ENCODE results near the gene TIMM13.

The TIMM13 gene

GRCh38 chr19:2415973-2416319 lies 11.4 kb downstream of the TIMM13 start:
- no peak for TF ChIP-seq CTCF (IDR thresholded peaks at IDR 0.05; ENCODE audit: low read depth, low read length)
- no peak overlapping the region for H3K4me3 ChIP-seq (ENCODE audit: low read depth, low read length)

- no peak for TF ChIP-seq CTCF (IDR thresholded peaks at IDR 0.05; ENCODE audit: low read depth, low read length)
- no peak overlapping the region for H3K4me3 ChIP-seq (ENCODE audit: low read depth, low read length)
These were observed 12.0 kb downstream of the TIMM13 start for GRCh38 chr19:2415281-2415972.

- TF ChIP-seq CTCF (IDR thresholded peaks at IDR 0.05; ENCODE audit: low read depth, low read length), result no peak
- H3K4me3 ChIP-seq (ENCODE audit: low read depth, low read length), result no peak overlapping the region
These were observed 13.8 kb downstream of the TIMM13 start for GRCh38 chr19:2413629-2414028.

GRCh38 chr19:2413159-2413558 lies 14.2 kb downstream of the TIMM13 start:
- H3K4me3 ChIP-seq (ENCODE audit: low read depth, low read length), result no peak overlapping the region
- TF ChIP-seq CTCF (IDR thresholded peaks at IDR 0.05; ENCODE audit: low read depth, low read length), result no peak

GRCh38 chr19:2412449-2412848 lies 14.9 kb downstream of the TIMM13 start:
- no peak overlapping the region for H3K4me3 ChIP-seq (ENCODE audit: low read depth, low read length)
- no peak for TF ChIP-seq CTCF (IDR thresholded peaks at IDR 0.05; ENCODE audit: low read depth, low read length)

GRCh38 chr19:2411709-2412108 lies 15.7 kb downstream of the TIMM13 start:
- TF ChIP-seq CTCF (IDR thresholded peaks at IDR 0.05; ENCODE audit: low read depth, low read length), result no peak
- H3K4me3 ChIP-seq (ENCODE audit: low read depth, low read length), result no peak overlapping the region

- TF ChIP-seq CTCF (IDR thresholded peaks at IDR 0.05; ENCODE audit: low read depth, low read length), result no peak
- no peak overlapping the region for H3K4me3 ChIP-seq (ENCODE audit: low read depth, low read length)
These were observed 17.4 kb downstream of the TIMM13 start for GRCh38 chr19:2410023-2410422.
